ENCODE results near the gene ANKRD33B. TPM values are rescaled to one million over a fixed set of nuclear protein-coding genes. Genes with fewer than 3 reads are reported as not detected.
A peak's percentile ranks its signal among the peaks of the same experiment; 100 is the strongest.
"Not testable (repeated sequence)": the region's sequence is repeated elsewhere in the genome, so short reads cannot be mapped to it uniquely, and the experiment has no call there.

Gene ANKRD33B
- polyA plus RNA-seq, 3 donors: 0.05 TPM; not detected in 2

- no peak overlapping the region for H3K4me2 ChIP-seq (replicated peaks; ENCODE audit: extremely low read depth, low read length, poor library complexity, severe bottlenecking)
- no peak for DNase-seq
- no peaks in the 10 kb centered on the region for H4K20me1 ChIP-seq (ENCODE audit: insufficient read depth, low read length)
- TF ChIP-seq CTCF (IDR thresholded peaks at IDR 0.05): no peak
- H3K36me3 ChIP-seq (replicated peaks in 1 of 2; ENCODE audit: control insufficient read depth in 1 of 2, insufficient read depth in 2 of 2, low read length in 2 of 2): no peaks in the 10 kb centered on the region
- H2AFZ ChIP-seq (ENCODE audit: insufficient read depth, low read depth, low read length, poor library complexity, severe bottlenecking): peak overlapping the region; percentile 43
- Mint-ChIP-seq H3K9me3 (peaks cover 0 to 5% (median 3%) of the 10 kb centered on the region in 7 donors), H3K4me3 (no peak overlapping the region), H3K27ac (peak overlapping the region in 1 of 7 donors; percentile 25), H3K4me1 (peaks cover 43% of the 10 kb centered on the region), H3K27me3 (ENCODE audit: low read depth in 3 of 3) (peaks cover 0 to 4% (median 2%) of the 10 kb centered on the region in 3 donors), H3K36me3 (no peaks in the 10 kb centered on the region)
- H3K27me3 ChIP-seq (ENCODE audit: control insufficient read depth in 2 of 2, insufficient read depth in 2 of 2, low read length in 2 of 2): no peaks in the 10 kb centered on the region
- no peak overlapping the region for H3K27ac ChIP-seq (ENCODE audit: low read depth in 1 of 2, low read length in 2 of 2)
- peaks cover 0 to 3% of the 10 kb centered on the region in 2 donors for H3K9me3 ChIP-seq (replicated peaks in 1 of 2; ENCODE audit: control insufficient read depth in 1 of 2, insufficient read depth in 1 of 2, low read length in 2 of 2)
- intact Hi-C loops (cut with micrococcal nuclease): no loop called here
- peaks cover 19 to 30% of the 10 kb centered on the region in 2 donors for H3K4me1 ChIP-seq (ENCODE audit: control insufficient read depth in 1 of 2, insufficient read depth in 2 of 2, low read length in 2 of 2)
- no peak overlapping the region for H3K4me3 ChIP-seq (replicated peaks in 1 of 3; ENCODE audit: low read depth in 2 of 3, low read length in 3 of 3)
- 41% methylated on average over 5 of the region's 7 CpGs for WGBS (ENCODE audit: insufficient coverage)
- no peaks in the 10 kb centered on the region for H3K79me2 ChIP-seq (ENCODE audit: insufficient read depth, low read length)
- H3K9ac ChIP-seq (ENCODE audit: insufficient read depth, low read length, poor library complexity, severe bottlenecking): no peak overlapping the region
These were observed 17.7 kb upstream of the ANKRD33B start for GRCh38 chr5:10546186-10546585.

GRCh38 chr5:10548418-10549122 lies 15.3 kb upstream of the ANKRD33B start:
- no peaks in the 10 kb centered on the region for H3K27me3 ChIP-seq (ENCODE audit: control insufficient read depth in 2 of 2, insufficient read depth in 2 of 2, low read length in 2 of 2)
- H3K4me2 ChIP-seq (replicated peaks; ENCODE audit: extremely low read depth, low read length, poor library complexity, severe bottlenecking): no peak overlapping the region
- no peaks in the 10 kb centered on the region for H3K36me3 Mint-ChIP-seq
- H3K27ac Mint-ChIP-seq: peak overlapping the region in 1 of 7 donors; percentile 72
- peaks cover 0 to 5% (median 3%) of the 10 kb centered on the region in 7 donors for H3K9me3 Mint-ChIP-seq
- no peak overlapping the region for H2AFZ ChIP-seq (ENCODE audit: insufficient read depth, low read depth, low read length, poor library complexity, severe bottlenecking)
- H3K27me3 Mint-ChIP-seq (ENCODE audit: low read depth in 3 of 3): peaks cover 0 to 5% (median 4%) of the 10 kb centered on the region in 3 donors
- H3K4me3 Mint-ChIP-seq: no peak overlapping the region
- H4K20me1 ChIP-seq (ENCODE audit: insufficient read depth, low read length): no peaks in the 10 kb centered on the region
- no peaks in the 10 kb centered on the region for H3K79me2 ChIP-seq (ENCODE audit: insufficient read depth, low read length)
- WGBS (ENCODE audit: insufficient coverage): 94% methylated on average over 48 of the region's 48 CpGs
- intact Hi-C loops (cut with micrococcal nuclease): no loop called here
- H3K4me1 Mint-ChIP-seq: peaks cover 37% of the 10 kb centered on the region
- no peak overlapping the region for H3K27ac ChIP-seq (ENCODE audit: low read depth in 1 of 2, low read length in 2 of 2)
- peaks cover 8 to 29% of the 10 kb centered on the region in 2 donors for H3K4me1 ChIP-seq (ENCODE audit: control insufficient read depth in 1 of 2, insufficient read depth in 2 of 2, low read length in 2 of 2)
- H3K9me3 ChIP-seq (replicated peaks in 1 of 2; ENCODE audit: control insufficient read depth in 1 of 2, insufficient read depth in 1 of 2, low read length in 2 of 2): peaks cover 0 to 3% of the 10 kb centered on the region in 2 donors
- TF ChIP-seq CTCF (IDR thresholded peaks at IDR 0.05): no peak
- no peaks in the 10 kb centered on the region for H3K36me3 ChIP-seq (replicated peaks in 1 of 2; ENCODE audit: control insufficient read depth in 1 of 2, insufficient read depth in 2 of 2, low read length in 2 of 2)
- H3K4me3 ChIP-seq (replicated peaks in 1 of 3; ENCODE audit: low read depth in 2 of 3, low read length in 3 of 3): no peak overlapping the region
- no peak for DNase-seq
- no peak overlapping the region for H3K9ac ChIP-seq (ENCODE audit: insufficient read depth, low read length, poor library complexity, severe bottlenecking)

GRCh38 chr5:10549123-10549514 lies 14.8 kb upstream of the ANKRD33B start:
- peaks cover 31% of the 10 kb centered on the region for H3K4me1 Mint-ChIP-seq
- H2AFZ ChIP-seq (ENCODE audit: insufficient read depth, low read depth, low read length, poor library complexity, severe bottlenecking); DNase-seq; H3K36me3 ChIP-seq (replicated peaks in 1 of 2; ENCODE audit: control insufficient read depth in 1 of 2, insufficient read depth in 2 of 2, low read length in 2 of 2); H3K4me3 ChIP-seq (replicated peaks in 1 of 3; ENCODE audit: low read depth in 2 of 3, low read length in 3 of 3); H3K4me2 ChIP-seq (replicated peaks; ENCODE audit: extremely low read depth, low read length, poor library complexity, severe bottlenecking); H3K4me3 Mint-ChIP-seq; intact Hi-C loops (cut with micrococcal nuclease); H3K27me3 Mint-ChIP-seq (ENCODE audit: low read depth in 3 of 3); H3K9me3 ChIP-seq (replicated peaks in 1 of 2; ENCODE audit: control insufficient read depth in 1 of 2, insufficient read depth in 1 of 2, low read length in 2 of 2); H3K36me3 Mint-ChIP-seq; H4K20me1 ChIP-seq (ENCODE audit: insufficient read depth, low read length); H3K79me2 ChIP-seq (ENCODE audit: insufficient read depth, low read length); H3K27ac ChIP-seq (ENCODE audit: low read depth in 1 of 2, low read length in 2 of 2); H3K9ac ChIP-seq (ENCODE audit: insufficient read depth, low read length, poor library complexity, severe bottlenecking); H3K27me3 ChIP-seq (ENCODE audit: control insufficient read depth in 2 of 2, insufficient read depth in 2 of 2, low read length in 2 of 2); H3K9me3 Mint-ChIP-seq: not testable (repeated sequence)
- 98% methylated on average over 23 of the region's 30 CpGs for WGBS (ENCODE audit: insufficient coverage)
- H3K27ac Mint-ChIP-seq: peak overlapping the region in 2 of 7 donors; percentile 40 to 87
- H3K4me1 ChIP-seq (ENCODE audit: control insufficient read depth in 1 of 2, insufficient read depth in 2 of 2, low read length in 2 of 2): peaks cover 4 to 24% of the 10 kb centered on the region in 2 donors

All from CD14-positive monocyte (primary cell).